ENCODE data around the gene ITPKB.

Gene ITPKB

GRCh38 chr1:226738995-226739695, at the start of gene ITPKB:
Gene ITPKB, minus strand, starts transcription at chr1:226739282. Its CDS starts 1,824 bp downstream, at chr1:226737458.
- DNase-seq (ENCODE audit: low read depth) = peak; percentile 73

GRCh38 chr1:226787638-226788037, 48.6 kb upstream of the ITPKB start:
- no peak for DNase-seq (ENCODE audit: low read depth)
- in situ Hi-C loops (cut with HindIII; ENCODE audit: low sequenced_read_pairs) = no loop called here
- no peak for TF ChIP-seq CTCF (IDR thresholded peaks at IDR 0.05; ENCODE audit: low read depth, low read length, missing control alignments)
- H3K4me3 ChIP-seq (ENCODE audit: low read depth, low read length) = no peak overlapping the region

More at GRCh38 chr1:226738995-226739695, at the start of gene ITPKB:
- in situ Hi-C loops (cut with HindIII; ENCODE audit: low sequenced_read_pairs) = no loop called here
- H3K4me3 ChIP-seq (ENCODE audit: low read depth, low read length) = peak within 1 kb of the TSS; percentile 94
- no peak for TF ChIP-seq CTCF (IDR thresholded peaks at IDR 0.05; ENCODE audit: low read depth, low read length, missing control alignments)

GRCh38 chr1:226787071-226787470, 48.0 kb upstream of the ITPKB start:
- DNase-seq (ENCODE audit: low read depth) = no peak
- in situ Hi-C loops (cut with HindIII; ENCODE audit: low sequenced_read_pairs) = no loop called here
- no peak for TF ChIP-seq CTCF (IDR thresholded peaks at IDR 0.05; ENCODE audit: low read depth, low read length, missing control alignments)
- H3K4me3 ChIP-seq (ENCODE audit: low read depth, low read length) = no peak overlapping the region

GRCh38 chr1:226786550-226786949, 47.5 kb upstream of the ITPKB start:
- in situ Hi-C loops (cut with HindIII; ENCODE audit: low sequenced_read_pairs) = no loop called here
- no peak for DNase-seq (ENCODE audit: low read depth)
- no peak overlapping the region for H3K4me3 ChIP-seq (ENCODE audit: low read depth, low read length)
- TF ChIP-seq CTCF (IDR thresholded peaks at IDR 0.05; ENCODE audit: low read depth, low read length, missing control alignments) = no peak

- no peak for DNase-seq (ENCODE audit: low read depth)
- in situ Hi-C loops (cut with HindIII; ENCODE audit: low sequenced_read_pairs) = no loop called here
- no peak overlapping the region for H3K4me3 ChIP-seq (ENCODE audit: low read depth, low read length)
- no peak for TF ChIP-seq CTCF (IDR thresholded peaks at IDR 0.05; ENCODE audit: low read depth, low read length, missing control alignments)
Measured at GRCh38 chr1:226785805-226786204, 46.7 kb upstream of the ITPKB start.

GRCh38 chr1:226784081-226785049, 45.3 kb upstream of the ITPKB start:
- H3K4me3 ChIP-seq (ENCODE audit: low read depth, low read length) = no peak overlapping the region
- DNase-seq (ENCODE audit: low read depth) = no peak
- in situ Hi-C loops (cut with HindIII; ENCODE audit: low sequenced_read_pairs) = no loop called here
- no peak for TF ChIP-seq CTCF (IDR thresholded peaks at IDR 0.05; ENCODE audit: low read depth, low read length, missing control alignments)
